GM12875 (cell line): ENCODE data around the gene VTA1.

Experiments used
- H3K4me3 ChIP-seq: one replicate; pipeline ENCODE4 v1.5.1; 2011; ENCODE audit warnings: low read depth, low read length, control low read depth
- CTCF ChIP-seq: IDR thresholded peaks from 2 replicates; pipeline ENCODE4 v1.5.1; 2011; ENCODE audit warnings: low read depth, mild to moderate bottlenecking, control low read depth, inconsistent platforms, low read length, moderate library complexity, borderline replicate concordance; ENCODE audit not compliant: insufficient read depth

VTA1 gene

GRCh38 chr6:142242269-142242668 lies 95.2 kb downstream of the VTA1 start:
- no peak for TF ChIP-seq CTCF
- H3K4me3 ChIP-seq: no peak overlapping the region

GRCh38 chr6:142246960-142247359 lies 99.9 kb downstream of the VTA1 start:
- TF ChIP-seq CTCF: no peak
- H3K4me3 ChIP-seq: no peak overlapping the region

- TF ChIP-seq CTCF: no peak
- H3K4me3 ChIP-seq: no peak overlapping the region
These were observed 102.2 kb downstream of the VTA1 start for GRCh38 chr6:142249266-142249665.

- H3K4me3 ChIP-seq: no peak overlapping the region
- no peak for TF ChIP-seq CTCF
These were observed 104.9 kb downstream of the VTA1 start for GRCh38 chr6:142251930-142252445.

GRCh38 chr6:142254513-142254912 lies 107.5 kb downstream of the VTA1 start:
- TF ChIP-seq CTCF: no peak
- no peak overlapping the region for H3K4me3 ChIP-seq

- TF ChIP-seq CTCF: no peak
- H3K4me3 ChIP-seq: no peak overlapping the region
These were observed 108.7 kb downstream of the VTA1 start for GRCh38 chr6:142255785-142256184.

- TF ChIP-seq CTCF: no peak
- H3K4me3 ChIP-seq: no peak overlapping the region
These were observed 111.2 kb downstream of the VTA1 start for GRCh38 chr6:142258305-142258704.
